ENCODE results near the gene KHDRBS1.

GRCh38 chr1:32045772-32046171, 32.1 kb downstream of the KHDRBS1 start:
- no peak for TF ChIP-seq EZH2 (IDR thresholded peaks at IDR 0.05; ENCODE audit: borderline replicate concordance, low read length)
- no peak for TF ChIP-seq CTCF (conservative IDR thresholded peaks at IDR 0.05 in 1 of 2, IDR thresholded peaks at IDR 0.05 in 1 of 2; ENCODE audit: extremely low read depth in 1 of 2, insufficient read depth in 1 of 2, low read depth in 1 of 2, low read length in 2 of 2)
